Naive thymus-derived CD4-positive, alpha-beta T cell (primary cell): ENCODE measurements around the gene BCL2L1. TPM values are rescaled to one million over a fixed set of nuclear protein-coding genes. Genes with fewer than 3 reads are reported as not detected.
"Not testable (repeated sequence)": the region's sequence is repeated elsewhere in the genome, so short reads cannot be mapped to it uniquely, and the experiment has no call there.

Experiments
- ATAC-seq: fragments of 150-1000 bp; cut with Tn5 transposase; 2 replicates; pipeline ENCODE4 v1.10.0; 2021; ENCODE audit warnings: mild to moderate bottlenecking, moderate library complexity
- CTCF ChIA-PET: fragments of 350-600 bp; sonication (Branson Sonifier 250); formaldehyde crosslinking; loops from one replicate; lab custom pipeline; 2021; ENCODE audit warnings: antibody characterized with exemption; lab: Charles Lee
- POLR2A ChIA-PET: fragments of 350-600 bp; sonication (Branson Sonifier 250); formaldehyde crosslinking; loops from one replicate; lab custom pipeline; 2021; ENCODE audit warnings: antibody characterized with exemption, inconsistent platforms; lab: Charles Lee
- DNase-seq, 9 donors: peaks; one replicate each; pipeline versions ENCODE4 v3.0.0 to v3.0.0-alpha.2; 2020 to 2022; ENCODE audit warnings: mixed read lengths in 1 of 9
- H3K27ac ChIP-seq: one replicate; pipeline ENCODE4 v1.7.0; 2013; ENCODE audit warnings: mild to moderate bottlenecking, low read depth, low read length, moderate library complexity
- H3K27me3 ChIP-seq, 2 donors: one replicate each; pipeline ENCODE4 v1.7.0; 2013; ENCODE audit warnings: low read length in 2 of 2, mild to moderate bottlenecking in 2 of 2, moderate library complexity in 2 of 2; ENCODE audit not compliant: control insufficient read depth in 2 of 2, insufficient read depth in 2 of 2
- H3K36me3 ChIP-seq, 3 experiments: 1 replicate in 2 of 3; 2 replicates in 1 of 3; pipeline ENCODE4 v1.7.0; 2013; ENCODE audit warnings: low read length in 3 of 3, mild to moderate bottlenecking in 3 of 3, moderate library complexity in 1 of 3; ENCODE audit not compliant: insufficient read depth in 3 of 3, control insufficient read depth in 2 of 3
- H3K4me1 ChIP-seq, 2 donors: one replicate each; pipeline ENCODE4 v1.7.0; 2013; ENCODE audit warnings: low read length in 2 of 2, mild to moderate bottlenecking in 2 of 2, moderate library complexity in 1 of 2; ENCODE audit not compliant: control insufficient read depth in 2 of 2, insufficient read depth in 2 of 2
- H3K4me3 ChIP-seq: 2 replicates; pipeline ENCODE4 v1.7.0; 2013; ENCODE audit warnings: mild to moderate bottlenecking, low read length
- H3K9me3 ChIP-seq, 3 experiments: 1 replicate in 2 of 3; 2 replicates in 1 of 3; pipeline ENCODE4 v1.7.0; 2013; ENCODE audit warnings: low read length in 3 of 3; ENCODE audit not compliant: control insufficient read depth in 2 of 3
- H3K27ac Mint-ChIP-seq, 9 donors: one replicate each; pipeline ENCODE4 v1.8.0; 2020 to 2022; ENCODE audit warnings: mixed read lengths in 9 of 9, mild to moderate bottlenecking in 8 of 9, moderate library complexity in 5 of 9, inconsistent platforms in 2 of 9
- H3K27me3 Mint-ChIP-seq, 5 donors: one replicate each; pipeline ENCODE4 v1.8.0; 2021 to 2022; ENCODE audit warnings: mixed read lengths in 5 of 5, mild to moderate bottlenecking in 1 of 5
- H3K36me3 Mint-ChIP-seq, 5 donors: one replicate each; pipeline ENCODE4 v1.8.0; 2020 to 2022; ENCODE audit warnings: mixed read lengths in 5 of 5, mild to moderate bottlenecking in 3 of 5, inconsistent platforms in 1 of 5
- H3K4me1 Mint-ChIP-seq, 7 donors: one replicate each; pipeline ENCODE4 v1.8.0; 2020 to 2022; ENCODE audit warnings: mixed read lengths in 7 of 7, mild to moderate bottlenecking in 3 of 7, inconsistent platforms in 1 of 7
- H3K4me3 Mint-ChIP-seq, 10 donors: one replicate each; pipeline ENCODE4 v1.8.0; 2020 to 2022; ENCODE audit warnings: mild to moderate bottlenecking in 10 of 10, mixed read lengths in 10 of 10, moderate library complexity in 6 of 10, inconsistent platforms in 2 of 10
- H3K9me3 Mint-ChIP-seq, 11 donors: one replicate each; pipeline ENCODE4 v1.8.0; 2020 to 2022; ENCODE audit warnings: mixed read lengths in 11 of 11, mild to moderate bottlenecking in 4 of 11, inconsistent platforms in 1 of 11, moderate library complexity in 1 of 11
- intact Hi-C, 2 donors: fragments of 100-400 bp; cut with micrococcal nuclease; formaldehyde crosslinking; loops; one replicate each; pipeline ENCODE4 v1.15.1; 2023
- polyA plus RNA-seq, 2 donors: library from polyadenylated mRNA; unstranded; fragments of 300-500 nt; fragmentation: Illumina TruSeq; gene quantifications; one replicate each; pipeline ENCODE4 v1.2.3, GENCODE V29; 2021
- total RNA-seq, 6 experiments: library from RNA in 5 of 6; stranded (reverse) in 5 of 6; gene quantifications; 1 replicate in 5 of 6; 2 replicates in 1 of 6; pipeline ENCODE4 v1.2.3 and lab custom pipeline; 2021 to 2026

The BCL2L1 gene
- total and polyA plus RNA-seq, 7 experiments from 2014 or later, result 11.5 to 111 (median 15.6) TPM

DNA sequence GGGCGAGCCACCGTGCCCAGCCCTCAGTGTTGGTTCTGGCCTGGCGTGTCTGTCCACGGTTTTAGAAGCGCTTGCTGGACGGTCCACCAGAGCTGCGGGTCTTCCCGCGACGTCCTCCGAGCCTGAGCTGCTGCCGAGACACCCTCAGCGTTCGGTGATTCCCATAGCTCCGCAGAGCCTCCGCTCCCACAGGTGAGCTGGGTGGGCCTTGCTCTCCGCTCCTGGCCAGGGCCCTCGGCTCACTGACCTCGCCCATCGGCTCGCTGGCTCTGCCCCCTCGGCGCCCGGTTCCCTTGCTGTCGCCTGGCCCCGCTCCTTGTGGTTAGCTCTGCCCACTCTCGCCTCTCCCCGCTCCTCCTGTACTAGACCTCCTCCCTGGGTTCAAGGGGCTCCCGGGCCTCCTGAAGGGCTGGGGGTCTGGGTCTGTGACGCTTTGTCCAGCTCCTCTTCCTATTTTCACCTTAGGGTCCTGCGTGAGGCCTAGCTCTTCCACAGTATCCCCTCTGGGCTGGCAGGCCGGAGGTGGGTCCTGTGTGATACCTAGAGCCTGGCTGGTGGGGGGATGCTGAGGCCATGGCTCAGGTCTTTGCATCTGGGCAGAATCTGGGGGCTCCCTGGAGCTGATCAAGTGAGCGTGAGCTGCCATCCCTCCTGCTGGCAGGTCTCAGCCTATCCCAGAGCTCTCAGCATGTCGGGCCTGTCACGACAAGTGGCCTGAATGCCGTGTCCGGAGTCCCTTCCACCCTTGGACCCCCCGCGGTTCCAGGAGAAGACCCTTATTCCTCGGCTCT is 89.9 kb downstream of the BCL2L1 start:
- no peak overlapping the region for H3K4me3 Mint-ChIP-seq
- H3K9me3 Mint-ChIP-seq, result peaks cover 0 to under 1% (median 0%) of the 10 kb centered on the region in 11 donors
- H3K36me3 ChIP-seq, result no peaks in the 10 kb centered on the region
- no peak overlapping the region for H3K4me3 ChIP-seq
- no peaks in the 10 kb centered on the region for H3K4me1 Mint-ChIP-seq
- ATAC-seq (no peak), DNase-seq (no peak)
- H3K27ac Mint-ChIP-seq, result no peak overlapping the region
- H3K4me1 ChIP-seq, result no peaks in the 10 kb centered on the region
- H3K27ac ChIP-seq, result no peak overlapping the region
- POLR2A ChIA-PET, result no interaction called here
- CTCF ChIA-PET, result interaction anchor here (1.2 kb wide), 1 partner anchor 29 kb away, joined by 3 read pairs; no protein-coding TSS in a partner anchor
- no peaks in the 10 kb centered on the region for H3K9me3 ChIP-seq
- intact Hi-C loops, result no loop called here
- no peaks in the 10 kb centered on the region for H3K27me3 ChIP-seq
- H3K36me3 Mint-ChIP-seq, result no peaks in the 10 kb centered on the region
- H3K27me3 Mint-ChIP-seq, result no peaks in the 10 kb centered on the region

DNA sequence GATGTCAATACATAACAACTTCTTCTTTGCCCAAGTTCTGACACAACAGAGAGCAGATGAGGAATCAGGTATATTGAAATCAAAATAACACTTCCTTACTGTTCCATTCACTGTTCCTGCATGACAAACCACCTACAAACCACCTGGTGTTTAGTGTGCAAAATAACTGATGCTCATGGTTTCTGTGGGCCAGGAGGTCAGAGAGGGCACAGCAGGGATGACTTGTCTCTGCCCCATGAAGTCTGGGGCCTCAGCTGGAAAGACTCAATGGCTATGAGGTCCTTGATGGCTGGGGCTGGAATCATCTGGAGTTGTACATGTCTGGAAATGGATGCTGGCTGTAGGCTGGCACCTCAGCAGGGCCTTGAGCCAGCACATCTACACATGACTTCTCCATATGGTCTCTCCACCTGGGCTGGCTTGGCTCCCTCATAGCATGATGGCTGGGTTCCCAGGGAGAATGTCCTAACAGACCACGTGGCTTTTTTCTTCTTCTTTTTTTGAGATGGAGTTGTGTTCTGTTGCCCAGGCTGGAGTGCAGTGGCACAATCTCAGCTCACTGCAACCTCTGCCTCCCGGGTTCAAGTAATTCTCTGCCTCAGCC is 92.4 kb downstream of the BCL2L1 start:
- H3K36me3 Mint-ChIP-seq, result no peaks in the 10 kb centered on the region
- ATAC-seq (no peak), DNase-seq (no peak)
- no peaks in the 10 kb centered on the region for H3K4me1 Mint-ChIP-seq
- intact Hi-C loops, result no loop called here
- H3K27ac ChIP-seq, result no peak overlapping the region
- ChIA-PET CTCF (no interaction called here), POLR2A (no interaction called here)
- no peaks in the 10 kb centered on the region for H3K9me3 ChIP-seq
- no peaks in the 10 kb centered on the region for H3K27me3 Mint-ChIP-seq
- H3K27ac Mint-ChIP-seq, result no peak overlapping the region
- no peak overlapping the region for H3K4me3 Mint-ChIP-seq
- H3K4me1 ChIP-seq, result no peaks in the 10 kb centered on the region
- H3K36me3 ChIP-seq, result no peaks in the 10 kb centered on the region
- no peaks in the 10 kb centered on the region for H3K27me3 ChIP-seq
- H3K9me3 Mint-ChIP-seq, result peaks cover 0 to 4% (median 0%) of the 10 kb centered on the region in 11 donors
- no peak overlapping the region for H3K4me3 ChIP-seq

GRCh38 chr20:31628057-31628456 is 94.6 kb downstream of the BCL2L1 start:
- CTCF ChIA-PET, H3K4me1 Mint-ChIP-seq, intact Hi-C loops, H3K4me1 ChIP-seq, H3K27ac Mint-ChIP-seq, H3K27me3 ChIP-seq, ATAC-seq, DNase-seq, H3K4me3 ChIP-seq, H3K27me3 Mint-ChIP-seq, H3K27ac ChIP-seq, POLR2A ChIA-PET, H3K36me3 ChIP-seq, H3K9me3 Mint-ChIP-seq, H3K9me3 ChIP-seq, H3K4me3 Mint-ChIP-seq, H3K36me3 Mint-ChIP-seq: not testable (repeated sequence)

- H3K9me3 Mint-ChIP-seq, H3K27me3 Mint-ChIP-seq, POLR2A ChIA-PET, H3K27me3 ChIP-seq, H3K9me3 ChIP-seq, H3K4me3 ChIP-seq, H3K27ac ChIP-seq, H3K27ac Mint-ChIP-seq, H3K4me1 ChIP-seq, H3K4me3 Mint-ChIP-seq, DNase-seq, intact Hi-C loops, H3K4me1 Mint-ChIP-seq, ATAC-seq, CTCF ChIA-PET, H3K36me3 ChIP-seq, H3K36me3 Mint-ChIP-seq: not testable (repeated sequence)
Observed at GRCh38 chr20:31626534-31626933, 96.1 kb downstream of the BCL2L1 start.

- H3K4me3 Mint-ChIP-seq, DNase-seq, H3K9me3 ChIP-seq, H3K36me3 ChIP-seq, ATAC-seq, H3K27me3 ChIP-seq, H3K27me3 Mint-ChIP-seq, H3K36me3 Mint-ChIP-seq, H3K27ac Mint-ChIP-seq, POLR2A ChIA-PET, H3K4me3 ChIP-seq, H3K4me1 Mint-ChIP-seq, intact Hi-C loops, H3K27ac ChIP-seq, H3K9me3 Mint-ChIP-seq, H3K4me1 ChIP-seq: not testable (repeated sequence)
- CTCF ChIA-PET, result interaction anchor here (1.4 kb wide), 1 partner anchor 11 kb away, joined by 3 read pairs; no protein-coding TSS in a partner anchor
Observed at GRCh38 chr20:31623123-31623505, 99.6 kb downstream of the BCL2L1 start.

GRCh38 chr20:31620246-31620645 is 102.4 kb downstream of the BCL2L1 start:
- ATAC-seq (no peak), DNase-seq (no peak)
- Histone ChIP-seq H3K9me3 (no peaks in the 10 kb centered on the region), H3K27ac (no peak overlapping the region), H3K36me3 (no peaks in the 10 kb centered on the region), H3K27me3 (peaks cover 0 to 3% of the 10 kb centered on the region in 2 donors), H3K4me1 (no peaks in the 10 kb centered on the region), H3K4me3 (no peak overlapping the region)
- ChIA-PET POLR2A (no interaction called here), CTCF (interaction anchor here (1.3 kb wide), 1 partner anchor 8 kb away, joined by 5 read pairs; no protein-coding TSS in a partner anchor)
- Mint-ChIP-seq H3K27ac (no peak overlapping the region), H3K9me3 (no peaks in the 10 kb centered on the region), H3K4me1 (peaks cover 0 to 5% (median 0%) of the 10 kb centered on the region in 7 donors), H3K27me3 (peaks cover 0 to 11% (median 0%) of the 10 kb centered on the region in 5 donors), H3K4me3 (no peak overlapping the region), H3K36me3 (no peaks in the 10 kb centered on the region)
- intact Hi-C loops, result no loop called here
